Motor neuron (in vitro differentiated cells): Measurements from ENCODE around the gene RAB27B. TPM values are rescaled to one million over a fixed set of nuclear protein-coding genes. Genes with fewer than 3 reads are reported as not detected.
A peak's percentile ranks its signal among the peaks of the same experiment; 100 is the strongest.

ENCODE experiments used
- ATAC-seq, 8 experiments: fragments of 200-7000 bp; cut with Tn5 transposase; replicated peaks in 6 of 8; 2 replicates each; pipeline ENCODE4 v1.8.0; 2021; ENCODE audit warnings: mild to moderate bottlenecking in 8 of 8, moderate library complexity in 8 of 8
- H3K27ac ChIP-seq, 2 donors: fragments of 250-450 bp; sonication (Bioruptor Pico); 2 replicates each; pipeline ENCODE4 v1.9.0; 2021; ENCODE audit warnings: antibody characterized with exemption in 2 of 2, mild to moderate bottlenecking in 2 of 2, moderate library complexity in 1 of 2
- H3K4me1 ChIP-seq, 2 donors: fragments of 250-450 bp; sonication (Bioruptor Pico); replicated peaks in 1 of 2; 2 replicates each; pipeline ENCODE4 v1.6.1; 2021; ENCODE audit warnings: antibody characterized with exemption in 2 of 2, mild to moderate bottlenecking in 2 of 2, moderate library complexity in 1 of 2
- H3K4me3 ChIP-seq, 5 donors: fragments of 250-450 bp; sonication (Bioruptor Pico); 2 replicates each; pipeline ENCODE4 v1.9.0; 2021; ENCODE audit warnings: antibody characterized with exemption in 5 of 5, mild to moderate bottlenecking in 5 of 5, moderate library complexity in 4 of 5
- WGBS, 10 experiments: fragments of 450-650 bp; shearing (Covaris generic); methylation state at CpG; one replicate each; pipeline ENCODE4 v1.0.0; 2022; 5-methylcytosine and 5-hydroxymethylcytosine counted together
- in situ Hi-C, 9 experiments: fragments of 400-800 bp; cut with MboI; loops; one replicate each; pipeline ENCODE4 v1.15.0; 2021; ENCODE audit warnings: low sequenced_read_pairs in 9 of 9, low pct_unique_long_range_greater_than_20kb in 2 of 9; ENCODE audit not compliant: unreplicated experiment in 9 of 9
- total RNA-seq, 8 experiments: library from RNA; unstranded; fragments of 300-600 nt; gene quantifications; 2 replicates each; pipeline versions ENCODE4 v1.2.3 to v1.2.4, GENCODE V29; 2022

RAB27B gene
- total RNA-seq, 8 experiments from 2014 or later, result 0.03 to 8.5 (median 3.0) TPM

GRCh38 chr18:54909538-54909937 is 81.3 kb downstream of the RAB27B start:
- WGBS, 10 experiments, result 71 to 100% (median 91%) methylated on average over 1 to 7 of the region's 11 CpGs; no CpG with 5 or more reads in 4 of the 10 experiments
- Histone ChIP-seq H3K4me3 (no peak overlapping the region), H3K4me1 (no peaks in the 10 kb centered on the region), H3K27ac (no peak overlapping the region)
- in situ Hi-C loops, result no loop called here
- no peak for ATAC-seq

DNA sequence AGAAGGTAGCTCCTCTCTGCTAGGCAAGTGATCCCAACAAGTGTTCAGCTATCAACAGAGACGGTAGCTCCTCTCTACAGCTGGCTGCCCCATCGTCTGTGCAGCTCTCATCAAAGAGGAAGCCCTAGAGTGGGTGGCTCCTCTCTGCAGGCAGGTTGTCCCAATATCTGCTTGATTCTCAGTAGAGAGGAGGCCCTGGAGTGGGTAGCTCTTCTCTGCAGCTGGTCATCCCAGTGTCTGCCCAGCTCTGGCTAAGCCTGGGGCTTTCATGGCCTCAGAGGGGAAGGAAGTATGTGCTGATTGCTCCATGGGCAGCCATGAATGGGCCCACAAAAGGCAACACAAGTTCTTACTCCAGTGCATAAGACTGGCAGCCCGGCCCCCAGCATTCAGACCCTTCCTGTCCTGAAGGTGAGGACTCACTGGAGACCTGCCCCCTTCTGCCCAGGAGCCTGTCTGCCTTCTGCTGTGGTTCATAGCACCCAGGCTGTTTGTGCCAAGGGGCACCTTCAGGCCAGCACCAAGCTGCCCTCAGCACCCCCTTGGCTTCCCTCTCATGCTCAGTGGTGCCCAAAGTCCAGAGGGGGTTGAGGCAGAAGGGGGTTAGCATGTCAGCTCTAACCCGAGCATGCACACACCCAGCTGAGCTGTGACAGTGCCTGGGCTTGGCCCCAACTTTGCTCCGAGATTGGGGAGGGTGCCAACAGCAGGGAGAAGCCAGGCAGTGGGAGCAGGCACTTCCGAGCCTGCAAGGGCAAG is 82.1 kb downstream of the RAB27B start:
- H3K27ac ChIP-seq, result no peak overlapping the region
- no peak for ATAC-seq
- WGBS, 10 experiments, result 40 to 100% (median 70%) methylated on average over 1 to 2 of the region's 6 CpGs; no CpG with 5 or more reads in 5 of the 10 experiments
- in situ Hi-C loops, result no loop called here
- H3K4me3 ChIP-seq, result no peak overlapping the region
- H3K4me1 ChIP-seq, result no peaks in the 10 kb centered on the region

DNA sequence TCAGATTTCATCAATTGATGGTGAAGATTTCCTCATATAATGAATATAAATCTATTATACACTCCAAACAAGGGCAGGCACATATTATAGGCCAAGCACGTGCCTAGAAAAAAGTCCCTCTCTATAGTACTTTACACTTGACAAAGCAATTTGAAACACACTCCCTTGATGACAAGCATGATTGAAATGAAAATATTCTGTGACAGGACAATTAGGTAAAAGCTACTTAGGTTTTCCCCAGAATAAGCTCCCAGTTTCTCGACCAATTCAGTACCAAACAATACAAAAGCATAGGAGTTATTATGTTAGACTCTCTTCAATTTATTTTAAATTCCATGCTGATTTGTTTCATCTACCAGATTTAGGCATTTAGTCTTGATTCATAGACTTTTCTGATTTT is 83.3 kb downstream of the RAB27B start:
- Histone ChIP-seq H3K4me3 (no peak overlapping the region), H3K4me1 (no peaks in the 10 kb centered on the region), H3K27ac (no peak overlapping the region)
- 22 to 93% (median 65%) methylated on average over 1 to 2 of the region's 2 CpGs; no CpG with 5 or more reads in 1 of the 10 experiments for WGBS, 10 experiments
- in situ Hi-C loops, result no loop called here
- no peak for ATAC-seq

- ATAC-seq, result no peak
- no peak overlapping the region for H3K27ac ChIP-seq
- in situ Hi-C loops, result no loop called here
- no peaks in the 10 kb centered on the region for H3K4me1 ChIP-seq
- no peak overlapping the region for H3K4me3 ChIP-seq
- WGBS, 10 experiments, result 59 to 96% (median 84%) methylated on average over 1 to 4 of the region's 4 CpGs
These were observed 86.5 kb downstream of the RAB27B start for GRCh38 chr18:54914816-54915215.

DNA sequence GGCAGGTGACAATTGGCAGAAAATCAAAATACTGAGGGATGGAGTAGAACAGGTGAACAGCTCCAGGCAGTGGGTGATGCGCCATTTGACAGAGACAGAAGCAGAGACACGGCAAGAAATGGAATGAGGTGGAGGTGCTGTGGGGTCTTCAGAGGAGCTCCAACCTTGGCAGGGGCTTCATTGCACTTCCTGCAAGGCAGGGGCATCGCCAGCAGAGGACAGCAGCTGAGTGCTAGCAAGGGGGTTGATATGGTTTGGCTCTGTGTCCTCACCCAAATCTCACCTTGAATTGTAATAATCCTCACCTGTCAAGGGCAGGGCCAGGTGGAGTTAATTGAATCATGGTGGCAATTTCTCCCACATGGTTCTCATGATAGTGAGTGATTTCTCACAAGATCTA is 88.2 kb downstream of the RAB27B start:
- WGBS, 10 experiments, result 40 to 100% (median 93%) methylated on average over 1 to 3 of the region's 3 CpGs; no CpG with 5 or more reads in 3 of the 10 experiments
- in situ Hi-C loops, result no loop called here
- ATAC-seq, result no peak
- no peak overlapping the region for H3K4me3 ChIP-seq
- no peaks in the 10 kb centered on the region for H3K4me1 ChIP-seq
- H3K27ac ChIP-seq, result no peak overlapping the region

DNA sequence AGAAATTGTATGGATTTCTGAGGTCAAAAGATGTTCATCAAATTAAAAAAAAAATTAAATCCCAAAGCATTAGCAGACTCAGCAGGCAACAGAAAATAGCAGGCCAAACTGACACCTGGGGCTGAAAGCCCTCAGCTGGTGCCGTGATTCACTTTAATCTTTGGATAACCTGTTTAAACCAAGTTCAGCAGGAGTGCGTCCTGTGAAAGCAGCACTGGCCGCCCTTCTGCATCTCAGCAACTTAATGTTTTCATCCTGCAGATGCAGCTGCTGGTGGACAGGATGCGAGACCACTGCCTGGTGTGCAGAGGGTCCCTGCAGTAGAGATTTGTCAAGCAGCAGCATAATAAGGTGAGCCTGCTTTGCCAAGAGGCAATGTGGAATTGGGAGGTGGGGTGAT is 89.8 kb downstream of the RAB27B start:
- H3K4me1 ChIP-seq, result no peaks in the 10 kb centered on the region
- 75 to 96% (median 80%) methylated on average over 2 to 4 of the region's 4 CpGs; no CpG with 5 or more reads in 3 of the 10 experiments for WGBS, 10 experiments
- in situ Hi-C loops, result no loop called here
- H3K4me3 ChIP-seq, result no peak overlapping the region
- ATAC-seq, result no peak
- no peak overlapping the region for H3K27ac ChIP-seq

DNA sequence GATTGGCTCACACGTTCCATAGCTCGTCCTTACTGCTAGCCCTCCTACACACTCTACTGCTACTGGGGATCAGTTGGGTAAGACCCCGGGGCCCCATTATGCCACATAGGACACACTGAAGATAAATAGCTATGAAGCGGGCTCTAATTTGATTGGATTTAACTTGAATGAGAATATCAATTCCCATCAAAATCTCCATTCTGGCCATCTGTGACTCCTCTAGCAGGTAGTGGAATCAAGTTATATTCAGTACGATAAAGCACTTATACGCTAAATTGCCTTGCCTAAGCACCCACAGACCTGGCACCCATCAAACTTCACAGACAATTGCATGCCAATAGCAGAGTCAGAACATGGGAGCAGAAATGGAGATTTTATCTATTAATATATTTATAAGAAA is 91.1 kb downstream of the RAB27B start:
- no peak overlapping the region for H3K27ac ChIP-seq
- in situ Hi-C loops, result no loop called here
- WGBS, 10 experiments, result 66 to 100% (median 97%) methylated on average over 1 to 5 of the region's 6 CpGs; no CpG with 5 or more reads in 2 of the 10 experiments
- no peak for ATAC-seq
- H3K4me3 ChIP-seq, result no peak overlapping the region
- peaks cover 0 to 3% of the 10 kb centered on the region in 2 donors for H3K4me1 ChIP-seq

DNA sequence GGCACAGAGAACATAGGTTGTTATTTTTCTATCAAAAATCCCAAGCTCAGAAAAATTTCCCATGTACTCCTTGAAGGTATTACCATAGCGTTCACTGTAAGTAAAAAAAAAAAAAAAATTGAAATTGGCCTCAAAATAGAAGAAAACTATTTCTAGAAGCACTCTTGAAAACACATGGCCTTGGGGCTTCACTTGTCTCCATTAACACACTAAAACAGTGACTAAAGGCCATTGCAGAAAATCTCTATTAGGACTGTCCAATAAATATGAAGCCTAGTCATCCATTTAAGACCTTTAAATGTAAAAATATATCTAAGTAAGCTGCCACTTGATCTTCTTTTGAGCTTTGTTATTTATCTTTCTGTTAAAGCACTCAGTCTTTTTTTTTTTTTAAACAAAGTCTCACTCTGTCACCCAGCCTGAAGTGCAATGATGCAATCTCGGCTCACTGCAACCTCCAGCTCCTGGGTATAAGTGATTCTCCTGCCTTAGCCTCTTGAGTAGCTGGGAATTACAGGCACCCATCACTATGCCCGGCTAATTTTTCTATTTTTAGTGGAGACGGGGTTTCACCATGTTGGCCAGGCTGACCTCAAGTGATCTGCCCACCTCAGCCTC is 95.2 kb downstream of the RAB27B start:
- in situ Hi-C loops, result no loop called here
- H3K27ac ChIP-seq, result no peak overlapping the region
- H3K4me1 ChIP-seq, result peaks cover 0 to 3% of the 10 kb centered on the region in 2 donors
- WGBS, 10 experiments, result 42 to 100% (median 64%) methylated on average over 1 to 4 of the region's 4 CpGs; no CpG with 5 or more reads in 1 of the 10 experiments
- H3K4me3 ChIP-seq, result no peak overlapping the region
- ATAC-seq, result peak in 3 of 8 experiments; percentile 55 to 84 (median 65)

DNA sequence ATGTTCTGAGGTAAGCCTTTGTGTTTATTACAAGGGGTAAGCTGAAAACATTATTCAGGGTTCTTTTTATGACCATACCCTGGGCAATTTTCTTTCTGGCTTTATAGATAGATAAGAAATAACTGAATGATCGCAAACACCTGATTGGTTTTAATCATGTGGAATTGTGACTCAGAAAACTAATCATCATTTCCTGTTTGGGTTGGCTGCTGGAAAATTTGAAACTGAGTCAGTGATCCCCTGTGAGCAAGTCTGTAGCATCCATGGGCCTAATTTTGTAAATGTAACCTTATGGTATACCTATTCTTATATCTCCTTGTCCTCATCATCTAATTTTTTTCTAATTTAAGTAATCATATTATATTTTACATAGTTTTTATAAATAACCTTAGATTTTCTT is 96.7 kb downstream of the RAB27B start:
- H3K4me3 ChIP-seq, result no peak overlapping the region
- 10 to 100% (median 100%) methylated on average over 1 of the region's 1 CpG; no CpG with 5 or more reads in 1 of the 10 experiments for WGBS, 10 experiments
- in situ Hi-C loops, result no loop called here
- H3K4me1 ChIP-seq, result peaks cover 0 to 3% of the 10 kb centered on the region in 2 donors
- H3K27ac ChIP-seq, result no peak overlapping the region
- no peak for ATAC-seq

DNA sequence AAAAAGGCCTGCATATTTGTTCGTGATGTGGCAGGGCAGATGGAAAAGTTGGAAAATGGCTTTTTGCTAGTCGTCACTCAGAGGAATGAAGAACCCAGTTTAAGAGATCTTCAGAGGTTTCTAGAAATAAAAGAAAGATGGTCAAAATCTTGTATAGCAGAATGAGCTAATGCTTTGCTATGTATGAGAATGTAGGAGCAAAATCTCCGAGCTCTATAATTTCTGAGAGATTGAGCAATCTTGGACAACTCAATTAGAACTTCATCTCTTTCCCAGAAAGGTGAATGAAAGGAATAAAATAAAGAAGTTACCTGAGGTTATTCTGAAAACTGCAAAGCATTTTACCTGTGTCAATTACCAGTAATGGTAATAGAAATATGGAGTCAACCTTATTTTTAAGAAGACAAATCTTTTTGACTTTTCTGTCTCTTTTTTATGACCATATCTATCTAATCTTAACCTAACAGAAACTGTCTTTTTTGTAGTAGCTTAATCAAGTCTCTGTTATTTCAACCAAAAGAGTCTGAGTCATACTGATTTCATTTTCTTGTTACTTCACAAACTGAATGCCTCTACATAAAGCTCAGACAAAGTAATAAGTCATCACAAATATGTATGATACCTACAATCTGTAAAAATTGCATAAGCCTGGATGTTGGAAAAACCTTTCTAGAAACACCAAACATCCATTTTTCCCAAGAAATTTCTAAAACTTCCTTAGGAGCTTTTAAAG is 98.5 kb downstream of the RAB27B start:
- in situ Hi-C loops, result no loop called here
- Histone ChIP-seq H3K4me3 (no peak overlapping the region), H3K27ac (no peak overlapping the region), H3K4me1 (peaks cover 0 to 3% of the 10 kb centered on the region in 2 donors)
- ATAC-seq, result no peak
- 69 to 90% (median 78%) methylated on average over 1 to 3 of the region's 3 CpGs for WGBS, 10 experiments

DNA sequence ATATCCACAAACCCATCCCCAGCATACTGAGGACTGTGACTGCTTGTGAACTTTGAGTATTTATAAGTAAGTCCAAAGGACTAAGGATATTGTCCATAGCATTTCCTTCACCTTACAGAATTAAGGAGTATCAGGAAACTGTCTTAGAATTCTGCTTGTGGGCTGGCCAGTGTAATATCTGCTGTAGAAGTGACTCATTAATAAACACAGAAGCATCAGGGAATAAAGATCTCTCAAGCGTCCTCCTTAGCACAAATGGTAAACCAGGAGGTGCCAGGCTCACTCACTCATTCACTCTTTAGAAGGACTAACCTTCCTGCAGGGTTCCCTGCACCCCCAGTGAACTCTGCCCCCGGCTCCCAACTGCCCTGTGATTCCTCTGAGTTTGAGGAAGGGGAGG is 100.0 kb downstream of the RAB27B start:
- Histone ChIP-seq H3K4me1 (peaks cover 0 to 3% of the 10 kb centered on the region in 2 donors), H3K27ac (no peak overlapping the region), H3K4me3 (no peak overlapping the region)
- 0 to 100% (median 67%) methylated on average over 1 to 2 of the region's 2 CpGs; no CpG with 5 or more reads in 3 of the 10 experiments for WGBS, 10 experiments
- no peak for ATAC-seq
- in situ Hi-C loops, result no loop called here

- in situ Hi-C loops, result no loop called here
- ATAC-seq, result no peak
- 75 to 100% (median 94%) methylated on average over 1 to 4 of the region's 4 CpGs; no CpG with 5 or more reads in 3 of the 10 experiments for WGBS, 10 experiments
These were observed 102.9 kb downstream of the RAB27B start for GRCh38 chr18:54931152-54931551.

GRCh38 chr18:54932472-54932871 is 104.2 kb downstream of the RAB27B start:
- Histone ChIP-seq H3K4me1 (no peaks in the 10 kb centered on the region), H3K27ac (no peak overlapping the region), H3K4me3 (no peak overlapping the region)
- ATAC-seq, result no peak
- WGBS, 10 experiments, result 0 to 100% (median 67%) methylated on average over 1 of the region's 1 CpG; no CpG with 5 or more reads in 7 of the 10 experiments
- in situ Hi-C loops, result no loop called here

More at GRCh38 chr18:54931152-54931551, 102.9 kb downstream of the RAB27B start:
- H3K4me3 ChIP-seq, result no peak overlapping the region
- H3K27ac ChIP-seq, result no peak overlapping the region
- H3K4me1 ChIP-seq, result no peaks in the 10 kb centered on the region
